GM18951 (cell line): ENCODE data around the gene DHPS.
"Not testable (repeated sequence)": the region's sequence is repeated elsewhere in the genome, so short reads cannot be mapped to it uniquely, and the experiment has no call there.

Source experiments
- POLR2A ChIP-seq: IDR thresholded peaks from 4 replicates; pipeline ENCODE4 v1.6.1; 2011; ENCODE audit warnings: mild to moderate bottlenecking; ENCODE audit not compliant: insufficient read length, insufficient read depth; ENCODE audit errors: extremely low read depth
- in situ Hi-C: fragments of 300-500 bp; cut with MboI; formaldehyde crosslinking; loops from one replicate; pipeline ENCODE4 v1.12.0; 2022; ENCODE audit warnings: low sequenced_read_pairs, mixed read lengths, inconsistent platforms; ENCODE audit not compliant: unreplicated experiment

The DHPS gene

GRCh38 chr19:12656899-12657571 is 24.6 kb downstream of the DHPS start:
- no peak for TF ChIP-seq POLR2A
- in situ Hi-C loops = no loop called here

GRCh38 chr19:12655546-12655945 is 26.1 kb downstream of the DHPS start:
- in situ Hi-C loops = no loop called here
- TF ChIP-seq POLR2A = no peak

GRCh38 chr19:12652219-12652618 is 29.5 kb downstream of the DHPS start:
- no peak for TF ChIP-seq POLR2A
- in situ Hi-C loops = no loop called here

- TF ChIP-seq POLR2A = no peak
- in situ Hi-C loops = no loop called here
Measured at GRCh38 chr19:12649941-12650340, 31.7 kb downstream of the DHPS start.

GRCh38 chr19:12648088-12648487 is 33.6 kb downstream of the DHPS start:
- no peak for TF ChIP-seq POLR2A
- in situ Hi-C loops = no loop called here

GRCh38 chr19:12647490-12648071 is 34.1 kb downstream of the DHPS start:
- in situ Hi-C loops = no loop called here
- TF ChIP-seq POLR2A = no peak

GRCh38 chr19:12647047-12647446 is 34.6 kb downstream of the DHPS start:
- no peak for TF ChIP-seq POLR2A
- in situ Hi-C loops = no loop called here

GRCh38 chr19:12646551-12646950 is 35.1 kb downstream of the DHPS start:
- in situ Hi-C loops = no loop called here
- no peak for TF ChIP-seq POLR2A

- in situ Hi-C loops = not testable (repeated sequence)
Measured at GRCh38 chr19:12643716-12644115, 38.0 kb downstream of the DHPS start.

GRCh38 chr19:12642506-12642905 is 39.2 kb downstream of the DHPS start:
- in situ Hi-C loops = no loop called here
- no peak for TF ChIP-seq POLR2A

- TF ChIP-seq POLR2A = no peak
- in situ Hi-C loops = no loop called here
Measured at GRCh38 chr19:12641456-12641855, 40.2 kb downstream of the DHPS start.

GRCh38 chr19:12639901-12640613 is 41.6 kb downstream of the DHPS start:
- no peak for TF ChIP-seq POLR2A

GRCh38 chr19:12638611-12639182 is 43.0 kb downstream of the DHPS start:
- no peak for TF ChIP-seq POLR2A
- in situ Hi-C loops = no loop called here

More at GRCh38 chr19:12639901-12640613, 41.6 kb downstream of the DHPS start:
- in situ Hi-C loops = no loop called here

GRCh38 chr19:12636631-12637030 is 45.0 kb downstream of the DHPS start:
- no peak for TF ChIP-seq POLR2A
- in situ Hi-C loops = no loop called here

- in situ Hi-C loops = no loop called here
- no peak for TF ChIP-seq POLR2A
Measured at GRCh38 chr19:12629215-12629614, 52.5 kb downstream of the DHPS start.
